Calu3 (cell line): ENCODE data around the gene PPP2R5D. TPM values are rescaled to one million over a fixed set of nuclear protein-coding genes. Genes with fewer than 3 reads are reported as not detected.

ENCODE experiments used
- BruUV-seq: library from RNA; stranded (reverse); fragments of 400-500 nt; replicated peaks from 2 replicates; lab custom pipeline; 2021; lab: Mats Ljungman, UMichigan
- CTCF ChIA-PET: fragments of 300-600 bp; sonication (Branson Sonifier 250); formaldehyde crosslinking; loops from one replicate; lab custom pipeline; 2022; ENCODE audit warnings: antibody characterized with exemption; lab: Charles Lee
- DNase-seq: peaks from one replicate; pipeline ENCODE4 v3.0.0; 2022
- H3K27ac Mint-ChIP-seq: one replicate; pipeline ENCODE4 v1.8.0; 2022; ENCODE audit warnings: mixed read lengths; ENCODE audit not compliant: unreplicated experiment
- H3K27me3 Mint-ChIP-seq: one replicate; pipeline ENCODE4 v1.8.0; 2022; ENCODE audit warnings: mixed read lengths; ENCODE audit not compliant: unreplicated experiment
- H3K36me3 Mint-ChIP-seq: one replicate; pipeline ENCODE4 v1.8.0; 2022; ENCODE audit warnings: mild to moderate bottlenecking, moderate library complexity, mixed read lengths; ENCODE audit not compliant: insufficient read depth, unreplicated experiment
- H3K4me1 Mint-ChIP-seq: one replicate; pipeline ENCODE4 v1.8.0; 2022; ENCODE audit warnings: mild to moderate bottlenecking, low read depth, mixed read lengths; ENCODE audit not compliant: unreplicated experiment
- H3K4me3 Mint-ChIP-seq: one replicate; pipeline ENCODE4 v1.8.0; 2022; ENCODE audit warnings: mild to moderate bottlenecking, low read depth, moderate library complexity, mixed read lengths; ENCODE audit not compliant: unreplicated experiment
- H3K9me3 Mint-ChIP-seq: one replicate; pipeline ENCODE4 v1.8.0; 2022; ENCODE audit warnings: low read depth, mixed read lengths; ENCODE audit not compliant: unreplicated experiment
- intact Hi-C: fragments of 100-400 bp; cut with micrococcal nuclease; formaldehyde crosslinking; loops from one replicate; pipeline ENCODE4 v1.10.0; 2022; ENCODE audit not compliant: unreplicated experiment
- total RNA-seq: library from RNA; stranded (reverse); gene quantifications from 2 replicates; pipeline ENCODE4 v1.2.3, GENCODE V29; 2022
- TF ChIP-seq, protein P1 (sequence below): fragments of 200-600 bp; IDR thresholded peaks from one replicate; pipeline ENCODE4 v1.8.0; 2022; ENCODE audit warnings: antibody characterized with exemption; ENCODE audit not compliant: unreplicated experiment

PPP2R5D gene
- total RNA-seq, 1 experiment from 2014 or later, result 55.8 TPM

DNA sequence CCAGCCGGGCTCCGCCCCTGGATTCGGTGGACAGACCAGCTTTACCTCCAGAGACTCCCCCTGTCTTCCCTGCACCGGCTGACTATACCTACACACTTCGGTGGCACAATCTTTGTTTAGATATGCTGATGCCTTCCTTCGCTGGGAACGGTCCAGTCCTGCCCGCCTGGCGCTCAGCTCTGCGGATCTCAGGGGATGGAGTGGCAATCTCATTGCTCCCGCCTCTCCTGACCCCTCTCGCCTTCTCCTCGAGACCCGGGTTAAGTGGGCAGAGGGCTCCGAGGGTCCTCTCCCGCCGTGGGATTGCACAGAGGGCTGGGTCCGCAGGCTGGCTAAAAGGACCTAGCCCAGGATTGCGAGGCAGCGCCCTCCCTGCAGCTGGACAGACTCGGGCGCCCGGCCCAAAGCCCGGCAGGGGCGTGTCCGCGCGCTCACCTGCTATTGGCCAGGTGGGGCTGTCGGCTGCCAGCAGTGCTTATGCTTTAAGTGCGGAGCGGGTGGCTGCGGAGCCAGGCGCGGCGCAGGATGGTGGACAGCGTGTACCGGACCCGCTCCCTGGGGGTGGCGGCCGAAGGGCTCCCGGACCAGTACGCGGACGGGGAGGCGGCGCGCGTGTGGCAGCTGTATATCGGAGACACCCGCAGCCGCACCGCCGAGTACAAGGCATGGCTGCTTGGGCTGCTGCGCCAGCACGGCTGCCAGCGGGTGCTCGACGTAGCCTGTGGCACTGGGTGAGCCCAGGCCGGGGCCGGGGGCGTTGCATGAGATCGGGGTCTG, 23.9 kb upstream of the PPP2R5D start, which contains the start of gene GNMT:
Gene GNMT (plus strand): TSS at position 512 of the 777 bp plus-strand sequence. CDS start 14 bp downstream, at position 526.
- BruUV-seq, result no TSS peak
- H3K9me3 Mint-ChIP-seq, result no peaks in the 10 kb centered on the region
- peaks cover 34% of the 10 kb centered on the region for H3K36me3 Mint-ChIP-seq
- TF ChIP-seq, protein P1, sequence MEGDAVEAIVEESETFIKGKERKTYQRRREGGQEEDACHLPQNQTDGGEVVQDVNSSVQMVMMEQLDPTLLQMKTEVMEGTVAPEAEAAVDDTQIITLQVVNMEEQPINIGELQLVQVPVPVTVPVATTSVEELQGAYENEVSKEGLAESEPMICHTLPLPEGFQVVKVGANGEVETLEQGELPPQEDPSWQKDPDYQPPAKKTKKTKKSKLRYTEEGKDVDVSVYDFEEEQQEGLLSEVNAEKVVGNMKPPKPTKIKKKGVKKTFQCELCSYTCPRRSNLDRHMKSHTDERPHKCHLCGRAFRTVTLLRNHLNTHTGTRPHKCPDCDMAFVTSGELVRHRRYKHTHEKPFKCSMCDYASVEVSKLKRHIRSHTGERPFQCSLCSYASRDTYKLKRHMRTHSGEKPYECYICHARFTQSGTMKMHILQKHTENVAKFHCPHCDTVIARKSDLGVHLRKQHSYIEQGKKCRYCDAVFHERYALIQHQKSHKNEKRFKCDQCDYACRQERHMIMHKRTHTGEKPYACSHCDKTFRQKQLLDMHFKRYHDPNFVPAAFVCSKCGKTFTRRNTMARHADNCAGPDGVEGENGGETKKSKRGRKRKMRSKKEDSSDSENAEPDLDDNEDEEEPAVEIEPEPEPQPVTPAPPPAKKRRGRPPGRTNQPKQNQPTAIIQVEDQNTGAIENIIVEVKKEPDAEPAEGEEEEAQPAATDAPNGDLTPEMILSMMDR, result no peak
- DNase-seq, result peak; percentile 90
- peak within 1 kb of the TSS; percentile 77 for H3K27ac Mint-ChIP-seq
- intact Hi-C loops, result loop anchor here (5.0 kb wide), 1 partner anchor 182 kb away; no protein-coding TSS in a partner anchor
- H3K4me1 Mint-ChIP-seq, result peaks cover 25% of the 10 kb centered on the region
- H3K4me3 Mint-ChIP-seq, result peak within 1 kb of the TSS; percentile 98
- CTCF ChIA-PET, result interaction anchor here (0.6 to 1.4 kb wide), 6 partner anchors 19 to 652 kb away, joined by 3 to 8 read pairs (median 4); partner anchors contain the start of genes PEX6 and PPP2R5D
- peaks cover 22% of the 10 kb centered on the region for H3K27me3 Mint-ChIP-seq

DNA sequence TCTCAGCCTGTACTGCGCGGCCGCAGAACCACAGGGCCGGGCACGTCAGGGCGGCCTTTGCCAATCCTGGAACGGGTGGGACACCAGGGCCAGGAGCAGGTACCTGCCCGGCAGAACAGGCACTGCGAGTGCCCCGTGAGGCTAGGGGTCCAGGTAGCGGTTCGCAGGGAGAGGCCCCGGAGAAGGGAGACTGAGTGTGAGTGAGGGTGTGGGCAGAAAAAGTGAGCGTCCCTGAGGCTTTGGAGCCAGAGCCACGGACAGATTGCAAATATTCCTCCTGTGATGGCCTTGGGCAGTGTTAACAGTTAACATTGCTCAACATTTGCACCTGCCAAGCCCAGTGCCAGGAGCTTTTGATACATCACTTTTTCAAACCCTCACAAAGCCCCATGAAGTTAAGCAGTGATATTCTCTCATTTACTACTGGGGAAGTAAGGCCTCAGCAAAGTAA, 23.3 kb upstream of the PPP2R5D start:
- no peak for DNase-seq
- CTCF ChIA-PET, result interaction anchor here (0.7 to 1.4 kb wide), 3 partner anchors 23 to 161 kb away, joined by 3 to 5 read pairs (median 4); partner anchors contain the start of gene PPP2R5D
- Mint-ChIP-seq H3K36me3 (peaks cover 34% of the 10 kb centered on the region), H3K27me3 (peaks cover 22% of the 10 kb centered on the region), H3K9me3 (no peaks in the 10 kb centered on the region), H3K4me1 (peaks cover 25% of the 10 kb centered on the region), H3K27ac (peak overlapping the region; percentile 77), H3K4me3 (peak overlapping the region; percentile 98)
- TF ChIP-seq, protein P1, result no peak
- no TSS peak for BruUV-seq
- intact Hi-C loops, result loop anchor here (5.0 kb wide), 1 partner anchor 181 kb away; no protein-coding TSS in a partner anchor

DNA sequence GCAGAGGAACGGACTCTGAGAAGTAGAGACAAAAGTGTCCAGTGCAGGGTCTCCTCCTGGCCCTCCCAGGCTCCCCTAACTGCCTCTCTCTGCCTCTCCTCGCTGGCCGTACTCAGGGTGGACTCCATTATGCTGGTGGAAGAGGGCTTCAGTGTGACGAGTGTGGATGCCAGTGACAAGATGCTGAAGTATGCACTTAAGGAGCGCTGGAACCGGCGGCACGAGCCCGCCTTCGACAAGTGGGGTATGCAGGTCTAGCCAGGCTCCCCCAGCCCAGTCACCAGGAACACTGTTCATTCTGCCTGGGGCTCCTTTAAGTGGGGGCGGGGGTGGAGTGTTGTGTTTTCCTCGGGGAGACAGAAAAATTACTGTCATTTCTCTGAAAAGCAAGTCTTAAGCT, 22.3 kb upstream of the PPP2R5D start:
- H3K27ac Mint-ChIP-seq, result no peak overlapping the region
- peaks cover 34% of the 10 kb centered on the region for H3K36me3 Mint-ChIP-seq
- peaks cover 22% of the 10 kb centered on the region for H3K27me3 Mint-ChIP-seq
- TF ChIP-seq, protein P1, result no peak
- intact Hi-C loops, result loop anchor here (5.0 kb wide), 1 partner anchor 180 kb away; no protein-coding TSS in a partner anchor
- H3K4me1 Mint-ChIP-seq, result peaks cover 25% of the 10 kb centered on the region
- no peaks in the 10 kb centered on the region for H3K9me3 Mint-ChIP-seq
- no peak overlapping the region for H3K4me3 Mint-ChIP-seq
- CTCF ChIA-PET, result interaction anchor here (0.7 kb wide), 1 partner anchor 16 kb away, joined by 4 read pairs; no protein-coding TSS in a partner anchor
- no peak for DNase-seq
- BruUV-seq, result TSS peak; percentile 24

DNA sequence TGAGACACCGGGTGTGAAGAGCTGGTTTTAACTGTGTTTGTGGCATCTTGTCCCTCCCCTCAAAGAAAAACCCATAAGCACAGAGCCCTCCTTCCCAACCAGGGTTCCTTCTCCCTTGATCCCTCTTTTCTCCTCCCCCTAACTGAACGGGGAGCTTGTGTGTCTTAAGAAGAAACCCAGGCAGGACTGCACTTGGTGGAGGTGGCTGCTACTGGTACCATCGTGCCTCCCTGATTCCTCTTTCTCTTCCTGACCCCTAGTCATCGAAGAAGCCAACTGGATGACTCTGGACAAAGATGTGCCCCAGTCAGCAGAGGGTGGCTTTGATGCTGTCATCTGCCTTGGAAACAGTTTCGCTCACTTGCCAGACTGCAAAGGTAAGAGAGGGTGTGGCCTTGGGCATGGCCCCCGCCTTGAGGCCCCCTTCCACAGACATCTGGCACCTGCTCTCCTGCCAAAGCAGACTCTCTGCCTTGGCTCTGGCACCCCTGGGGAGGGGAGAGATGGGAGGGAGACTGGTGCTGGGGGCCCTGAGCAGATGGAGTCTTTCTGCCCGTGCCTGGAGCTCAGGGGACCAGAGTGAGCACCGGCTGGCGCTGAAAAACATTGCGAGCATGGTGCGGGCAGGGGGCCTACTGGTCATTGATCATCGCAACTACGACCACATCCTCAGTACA, 21.7 kb upstream of the PPP2R5D start:
- Mint-ChIP-seq H3K36me3 (peaks cover 34% of the 10 kb centered on the region), H3K9me3 (no peaks in the 10 kb centered on the region), H3K4me1 (peaks cover 25% of the 10 kb centered on the region), H3K27ac (no peak overlapping the region), H3K27me3 (peaks cover 22% of the 10 kb centered on the region), H3K4me3 (no peak overlapping the region)
- no peak for DNase-seq
- intact Hi-C loops, result loop anchor here (5.0 kb wide), 1 partner anchor 180 kb away; no protein-coding TSS in a partner anchor
- no TSS peak for BruUV-seq
- TF ChIP-seq, protein P1, result no peak
- CTCF ChIA-PET, result no interaction called here
